Prostate gland (tissue), 2 donors: Measurements from ENCODE around the gene KCTD1.

Experiments used
- CTCF ChIP-seq, 4 experiments: fragments of 200-600 bp in 2 of 4; fragments of 450-650 bp in 2 of 4; sonication (generic) in 2 of 4; IDR thresholded peaks; 1 replicate in 3 of 4; 2 replicates in 1 of 4; pipeline ENCODE4 v1.5.1; 2016 to 2019; ENCODE audit warnings: antibody characterized with exemption in 4 of 4, mild to moderate bottlenecking in 2 of 4, moderate library complexity in 2 of 4
- POLR2AphosphoS5 ChIP-seq: sonication (generic); formaldehyde crosslinking; IDR thresholded peaks from one replicate; pipeline ENCODE4 v1.6.1; 2017; ENCODE audit warnings: antibody characterized with exemption

DNA sequence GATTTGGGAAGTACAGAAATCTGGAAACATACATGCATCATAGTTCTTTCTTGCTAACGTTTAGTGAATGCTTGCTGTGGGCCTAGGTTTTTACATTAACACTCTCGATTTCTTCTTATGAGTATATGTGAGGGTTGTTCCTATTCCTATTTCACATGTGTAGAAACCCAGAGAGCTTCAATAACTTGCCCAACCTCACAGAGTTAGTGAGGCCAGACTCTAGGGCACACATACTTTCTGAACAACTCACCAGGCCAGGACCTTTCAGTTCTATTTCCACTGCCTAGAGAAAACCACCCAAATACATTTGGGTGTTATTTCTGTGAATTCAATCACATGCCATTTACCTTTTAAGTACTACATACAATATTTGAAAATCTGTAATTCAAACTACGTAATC is 8.2 kb upstream of the KCTD1 start:
- TF ChIP-seq CTCF (IDR thresholded peaks at IDR 0.05) (no peak), POLR2AphosphoS5 (no peak)
